Measurements from ENCODE around the gene ETV2.

Gene ETV2

GRCh38 chr19:35620001-35620400 is 21.5 kb upstream of the ETV2 start:
- H3K4me3 ChIP-seq (IDR thresholded peaks at IDR 0.05; ENCODE audit: insufficient read depth, low read depth, low read length) = no peak overlapping the region
- H3K27me3 ChIP-seq (ENCODE audit: insufficient read depth, low read depth) = no peaks in the 10 kb centered on the region
- no peak for TF ChIP-seq CTCF (conservative IDR thresholded peaks at IDR 0.05; ENCODE audit: low read depth, low read length)
- no peak overlapping the region for H3K9ac ChIP-seq
- H3K36me3 ChIP-seq (ENCODE audit: insufficient read depth) = no peaks in the 10 kb centered on the region
- H3K4me2 ChIP-seq = no peak overlapping the region
- no peaks in the 10 kb centered on the region for H4K20me1 ChIP-seq (ENCODE audit: insufficient read depth)
- no peaks in the 10 kb centered on the region for H3K4me1 ChIP-seq (ENCODE audit: low read depth, poor library complexity, severe bottlenecking)
- H3K79me2 ChIP-seq (ENCODE audit: insufficient read depth, low read depth) = no peaks in the 10 kb centered on the region
- H3K27ac ChIP-seq = no peak overlapping the region
- H2AFZ ChIP-seq (ENCODE audit: low read depth) = no peak overlapping the region

- Histone ChIP-seq H4K20me1 (ENCODE audit: insufficient read depth) (no peaks in the 10 kb centered on the region), H3K4me1 (ENCODE audit: low read depth, poor library complexity, severe bottlenecking) (no peaks in the 10 kb centered on the region), H3K27ac (no peak overlapping the region), H2AFZ (ENCODE audit: low read depth) (no peak overlapping the region), H3K4me3 (IDR thresholded peaks at IDR 0.05; ENCODE audit: insufficient read depth, low read depth, low read length) (no peak overlapping the region), H3K27me3 (ENCODE audit: insufficient read depth, low read depth) (no peaks in the 10 kb centered on the region), H3K79me2 (ENCODE audit: insufficient read depth, low read depth) (no peaks in the 10 kb centered on the region), H3K4me2 (no peak overlapping the region), H3K36me3 (ENCODE audit: insufficient read depth) (no peaks in the 10 kb centered on the region), H3K9ac (no peak overlapping the region)
- TF ChIP-seq CTCF (conservative IDR thresholded peaks at IDR 0.05; ENCODE audit: low read depth, low read length) = no peak
Measured at GRCh38 chr19:35621708-35622107, 19.8 kb upstream of the ETV2 start.

- H3K79me2 ChIP-seq (ENCODE audit: insufficient read depth, low read depth) = no peaks in the 10 kb centered on the region
- H3K4me2 ChIP-seq = no peak overlapping the region
- TF ChIP-seq CTCF (conservative IDR thresholded peaks at IDR 0.05; ENCODE audit: low read depth, low read length) = no peak
- no peak overlapping the region for H3K9ac ChIP-seq
- H4K20me1 ChIP-seq (ENCODE audit: insufficient read depth) = no peaks in the 10 kb centered on the region
- H3K4me3 ChIP-seq (IDR thresholded peaks at IDR 0.05; ENCODE audit: insufficient read depth, low read depth, low read length) = no peak overlapping the region
- H3K4me1 ChIP-seq (ENCODE audit: low read depth, poor library complexity, severe bottlenecking) = no peaks in the 10 kb centered on the region
- no peak overlapping the region for H3K27ac ChIP-seq
- no peaks in the 10 kb centered on the region for H3K27me3 ChIP-seq (ENCODE audit: insufficient read depth, low read depth)
- H2AFZ ChIP-seq (ENCODE audit: low read depth) = no peak overlapping the region
- no peaks in the 10 kb centered on the region for H3K36me3 ChIP-seq (ENCODE audit: insufficient read depth)
Measured at GRCh38 chr19:35622750-35623149, 18.8 kb upstream of the ETV2 start.

- no peaks in the 10 kb centered on the region for H3K4me1 ChIP-seq (ENCODE audit: low read depth, poor library complexity, severe bottlenecking)
- H2AFZ ChIP-seq (ENCODE audit: low read depth) = no peak overlapping the region
- TF ChIP-seq CTCF (conservative IDR thresholded peaks at IDR 0.05; ENCODE audit: low read depth, low read length) = no peak
- no peaks in the 10 kb centered on the region for H3K27me3 ChIP-seq (ENCODE audit: insufficient read depth, low read depth)
- H3K9ac ChIP-seq = no peak overlapping the region
- no peaks in the 10 kb centered on the region for H3K79me2 ChIP-seq (ENCODE audit: insufficient read depth, low read depth)
- no peaks in the 10 kb centered on the region for H3K36me3 ChIP-seq (ENCODE audit: insufficient read depth)
- H3K4me3 ChIP-seq (IDR thresholded peaks at IDR 0.05; ENCODE audit: insufficient read depth, low read depth, low read length) = no peak overlapping the region
- no peak overlapping the region for H3K4me2 ChIP-seq
- no peaks in the 10 kb centered on the region for H4K20me1 ChIP-seq (ENCODE audit: insufficient read depth)
- H3K27ac ChIP-seq = no peak overlapping the region
Measured at GRCh38 chr19:35623327-35624010, 18.1 kb upstream of the ETV2 start.
